Cardiac fibroblast (primary cell): ENCODE data around the gene GNS.
"Not testable (repeated sequence)": the region's sequence is repeated elsewhere in the genome, so short reads cannot be mapped to it uniquely, and the experiment has no call there.

ENCODE experiments used
- DNase-seq, 2 donors: peaks; one replicate each; pipeline versions ENCODE4 v3.0.0 to v3.0.0-alpha.2; 2010; ENCODE audit warnings: low read depth in 2 of 2
- H3K4me3 ChIP-seq, 2 donors: replicated peaks in 1 of 2; 1 replicate in 1 of 2; 2 replicates in 1 of 2; pipeline ENCODE4 v1.5.1; 2011; ENCODE audit warnings: low read depth in 2 of 2, low read length in 2 of 2, mild to moderate bottlenecking in 2 of 2, moderate library complexity in 1 of 2
- CTCF ChIP-seq: IDR thresholded peaks from one replicate; pipeline ENCODE4 v1.5.1; 2011; ENCODE audit warnings: low read depth, mild to moderate bottlenecking, low read length, inconsistent platforms

Gene GNS

DNA sequence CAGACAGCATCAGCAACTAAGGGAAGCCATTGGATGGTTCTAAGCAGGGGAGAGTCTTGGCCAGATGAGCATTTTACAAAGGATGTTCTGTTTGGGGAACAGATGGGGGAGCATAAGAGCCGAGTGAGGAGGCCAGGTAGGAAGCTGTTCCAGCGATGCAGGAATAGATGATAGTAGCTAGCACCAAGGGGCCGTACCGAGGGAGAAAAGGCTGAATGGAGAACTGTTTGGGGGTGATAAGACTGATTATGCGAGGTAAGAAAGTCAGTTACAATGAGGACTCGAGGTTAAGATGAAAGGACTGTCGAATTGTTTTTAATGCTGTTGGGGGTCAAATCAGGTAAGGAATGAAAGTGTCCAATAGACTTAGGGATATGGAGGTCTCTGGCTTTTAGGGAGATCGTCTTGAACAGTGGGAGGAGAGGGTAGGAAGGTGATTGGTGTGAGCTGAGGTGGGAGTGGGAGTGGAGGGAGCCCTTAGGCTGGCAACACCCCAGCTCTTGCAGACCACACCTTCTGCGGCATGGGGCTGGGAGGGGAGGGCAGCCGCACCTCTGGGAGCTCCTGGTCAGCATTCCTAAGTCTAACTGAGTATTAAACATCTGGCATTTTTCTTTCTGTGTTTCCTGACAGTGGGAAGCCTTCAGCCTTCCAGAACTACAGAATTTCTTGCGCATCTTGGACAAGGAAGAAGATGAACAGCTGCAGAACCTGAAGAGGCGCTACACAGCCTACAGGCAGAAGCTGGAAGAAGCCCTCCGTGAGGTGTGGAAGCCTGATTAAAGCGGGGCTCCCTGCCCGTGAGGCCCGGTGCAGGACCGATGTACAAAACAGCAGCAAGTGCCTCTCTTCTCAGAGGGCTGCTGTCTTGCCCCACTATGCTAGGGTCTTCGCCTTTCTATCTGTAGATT is 64.8 kb downstream of the GNS start:
- H3K4me3 ChIP-seq = no peak overlapping the region
- no peak for TF ChIP-seq CTCF
- DNase-seq = no peak

DNA sequence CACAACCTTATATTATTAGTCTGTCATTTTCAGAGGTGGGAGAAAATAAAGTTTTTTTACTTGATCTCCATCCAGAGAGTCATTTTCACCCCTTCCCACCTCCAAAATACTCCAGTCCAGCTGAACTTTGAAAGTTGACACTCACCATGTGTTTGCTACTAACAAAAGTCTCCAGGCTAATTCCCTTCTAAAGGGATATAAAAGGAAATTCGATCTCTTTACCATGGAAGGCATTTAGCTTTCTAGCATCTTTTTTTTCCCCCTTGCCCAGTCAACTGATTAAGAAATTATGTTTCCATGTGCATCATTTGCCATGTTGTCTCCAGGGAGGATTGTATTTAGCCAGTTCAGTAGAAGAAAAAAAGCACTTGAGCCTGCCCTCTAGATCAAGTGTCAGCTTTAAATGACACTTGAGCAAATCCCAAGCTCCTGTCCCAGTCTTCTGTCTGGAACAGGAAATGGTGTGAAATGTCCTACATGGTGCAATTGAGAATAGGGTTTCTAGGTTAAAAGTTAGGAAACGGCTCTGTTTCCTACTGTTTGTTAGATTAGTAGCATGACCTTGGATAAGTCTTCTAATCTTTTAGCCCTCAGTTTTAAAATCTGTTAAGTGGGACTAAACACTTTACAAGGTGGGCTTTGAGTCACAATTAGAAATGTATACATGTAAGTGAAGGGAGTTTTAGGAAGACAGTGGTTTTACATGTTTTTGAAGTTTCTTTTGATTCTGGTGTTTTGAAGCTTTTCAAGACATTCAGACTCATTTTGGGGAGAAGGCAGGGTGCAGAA is 67.2 kb downstream of the GNS start:
- no peak for TF ChIP-seq CTCF
- DNase-seq = peak in 1 of 2 donors; percentile 30
- H3K4me3 ChIP-seq = no peak overlapping the region

DNA sequence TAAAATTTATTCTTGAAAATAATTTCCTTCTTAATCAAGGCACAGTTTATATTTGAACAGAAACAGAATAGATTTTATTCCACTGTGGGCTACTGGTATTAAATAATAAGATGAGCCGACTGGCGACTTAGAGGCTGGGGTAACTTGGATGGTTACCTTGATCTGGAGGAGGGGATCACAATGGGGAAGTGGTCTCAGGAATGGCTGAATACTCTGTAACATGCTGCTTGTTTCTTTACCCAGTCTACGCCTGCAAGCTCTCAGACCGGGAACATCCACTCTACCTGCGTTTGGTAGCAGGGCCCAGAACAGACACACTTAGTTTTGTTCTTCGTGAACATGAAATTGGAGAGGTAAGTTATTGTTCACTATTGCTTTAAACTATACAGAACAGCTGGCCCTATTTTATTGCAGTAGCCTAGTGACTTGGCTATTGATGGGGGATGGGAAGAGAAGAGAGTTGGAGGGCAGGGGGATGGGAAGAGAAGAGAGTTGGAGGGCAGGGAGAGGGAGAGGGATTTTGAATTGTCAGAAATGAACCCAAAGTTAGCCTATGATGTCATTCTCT is 67.9 kb downstream of the GNS start:
- no peak for TF ChIP-seq CTCF
- no peak for DNase-seq
- H3K4me3 ChIP-seq = no peak overlapping the region

DNA sequence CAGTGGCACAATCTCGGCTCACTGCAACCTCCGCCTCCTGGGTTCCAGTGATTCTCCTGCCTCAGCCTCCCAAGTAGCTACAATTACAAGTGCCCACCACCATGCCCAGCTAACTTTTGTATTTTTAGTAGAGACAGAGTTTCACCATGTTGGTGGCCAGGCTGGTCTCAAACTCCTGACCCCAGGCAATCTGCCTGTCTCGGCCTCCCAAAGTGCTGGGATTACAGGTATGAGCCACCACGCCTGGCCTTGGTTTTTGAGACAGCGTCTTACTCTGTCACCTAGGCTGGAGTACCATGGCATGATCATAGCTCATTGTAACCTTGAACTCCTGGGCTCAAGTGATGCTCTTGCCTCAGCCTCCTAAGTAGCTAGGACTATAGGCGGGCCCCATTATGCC is 69.0 kb downstream of the GNS start:
- H3K4me3 ChIP-seq, DNase-seq: not testable (repeated sequence)

DNA sequence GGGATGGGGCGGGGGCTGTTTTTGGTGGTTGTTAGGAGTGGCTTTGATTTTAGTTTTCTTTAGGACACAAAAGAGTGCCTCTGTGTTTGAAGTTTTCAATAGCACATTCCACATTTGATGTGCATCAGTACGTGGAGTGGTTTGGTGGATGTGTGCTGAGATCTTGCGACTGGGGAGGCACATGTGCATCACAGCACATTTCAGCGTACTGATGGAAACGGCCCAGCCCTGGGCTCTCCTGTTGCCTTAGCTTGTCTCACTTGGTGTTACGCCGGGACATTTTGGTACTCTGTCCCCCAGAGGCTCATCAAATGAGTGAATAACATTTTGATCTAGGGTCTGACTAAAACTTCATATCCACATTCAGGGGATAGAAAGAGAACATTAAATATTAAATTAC is 70.5 kb downstream of the GNS start:
- H3K4me3 ChIP-seq = no peak overlapping the region
- DNase-seq = no peak
- no peak for TF ChIP-seq CTCF

- no peak for TF ChIP-seq CTCF
- H3K4me3 ChIP-seq = no peak overlapping the region
- no peak for DNase-seq
Observed at GRCh38 chr12:64688219-64688618, 71.0 kb downstream of the GNS start.

- H3K4me3 ChIP-seq = no peak overlapping the region
- no peak for TF ChIP-seq CTCF
- no peak for DNase-seq
Observed at GRCh38 chr12:64687816-64688215, 71.4 kb downstream of the GNS start.
